Liver (tissue), 9 donors: Measurements from ENCODE around the gene DLEC1. TPM values are rescaled to one million over a fixed set of nuclear protein-coding genes. Genes with fewer than 3 reads are reported as not detected.

Experiments used
- DNase-seq: peaks from one replicate; pipeline ENCODE4 v3.0.0-alpha.2; 2017; ENCODE audit warnings: low spot score
- H3K27ac ChIP-seq, 2 donors: one replicate each; pipeline ENCODE4 v1.7.0; 2013; ENCODE audit warnings: inconsistent platforms in 2 of 2, low read length in 2 of 2, control low read depth in 1 of 2, low read depth in 1 of 2, mild to moderate bottlenecking in 1 of 2
- H3K27me3 ChIP-seq, 4 donors: one replicate each; pipeline versions ENCODE4 v1.6.1 to v1.7.0; 2013; ENCODE audit warnings: low read length in 3 of 4, inconsistent platforms in 1 of 4, mild to moderate bottlenecking in 1 of 4, moderate library complexity in 1 of 4; ENCODE audit not compliant: control insufficient read depth in 4 of 4, insufficient read depth in 4 of 4
- H3K36me3 ChIP-seq, 4 donors: one replicate each; pipeline versions ENCODE4 v1.6.1 to v1.7.0; 2013; ENCODE audit warnings: low read length in 3 of 4, mild to moderate bottlenecking in 3 of 4, low read depth in 1 of 4, moderate library complexity in 1 of 4; ENCODE audit not compliant: control insufficient read depth in 4 of 4, insufficient read depth in 3 of 4
- H3K4me1 ChIP-seq, 4 donors: one replicate each; pipeline versions ENCODE4 v1.6.1 to v1.7.0; 2013; ENCODE audit warnings: low read length in 3 of 4, mild to moderate bottlenecking in 3 of 4, moderate library complexity in 1 of 4; ENCODE audit not compliant: control insufficient read depth in 4 of 4, insufficient read depth in 4 of 4
- H3K4me3 ChIP-seq, 3 donors: one replicate each; pipeline versions ENCODE4 v1.6.1 to v1.7.0; 2013; ENCODE audit warnings: low read length in 3 of 3, control low read depth in 1 of 3, low read depth in 1 of 3, mild to moderate bottlenecking in 1 of 3
- H3K9ac ChIP-seq, 2 donors: one replicate each; pipeline ENCODE4 v1.7.0; 2013; ENCODE audit warnings: low read length in 2 of 2, mild to moderate bottlenecking in 2 of 2, moderate library complexity in 2 of 2, control low read depth in 1 of 2, low read depth in 1 of 2
- H3K9me3 ChIP-seq, 4 donors: one replicate each; pipeline versions ENCODE4 v1.6.1 to v1.7.0; 2013; ENCODE audit warnings: low read length in 3 of 4; ENCODE audit not compliant: control insufficient read depth in 4 of 4
- CTCF ChIP-seq: fragments of 150-350 bp; IDR thresholded peaks from 2 replicates; pipeline ENCODE4 v1.5.1; 2017; ENCODE audit warnings: improper control_type of control experiment, low read depth, low read length; ENCODE audit not compliant: missing input control
- EGR1 ChIP-seq, 2 donors: IDR thresholded peaks; 2 replicates each; pipeline ENCODE4 v1.6.1; 2016 to 2018; ENCODE audit warnings: antibody characterized with exemption in 2 of 2, low read depth in 2 of 2
- FOXA1 ChIP-seq: IDR thresholded peaks from 2 replicates; pipeline ENCODE4 v1.6.1; 2016; ENCODE audit warnings: antibody characterized with exemption
- FOXA2 ChIP-seq: IDR thresholded peaks from 2 replicates; pipeline ENCODE4 v1.6.1; 2016; ENCODE audit warnings: antibody characterized with exemption
- GABPA ChIP-seq, 2 donors: IDR thresholded peaks in 1 of 2; conservative IDR thresholded peaks in 1 of 2; 2 replicates each; pipeline ENCODE4 v1.6.1; 2016; ENCODE audit warnings: antibody characterized with exemption in 2 of 2, mild to moderate bottlenecking in 1 of 2, moderate library complexity in 1 of 2
- HNF4A ChIP-seq, 2 donors: conservative IDR thresholded peaks; 2 replicates each; pipeline ENCODE4 v1.6.1; 2016; ENCODE audit warnings: antibody characterized with exemption in 2 of 2, mild to moderate bottlenecking in 2 of 2
- HNF4G ChIP-seq: IDR thresholded peaks from 2 replicates; pipeline ENCODE4 v1.6.1; 2016; ENCODE audit warnings: antibody characterized with exemption
- JUND ChIP-seq, 2 donors: IDR thresholded peaks; 2 replicates each; pipeline ENCODE4 v1.6.1; 2016; ENCODE audit warnings: antibody characterized with exemption in 2 of 2
- MAX ChIP-seq: IDR thresholded peaks from 2 replicates; pipeline ENCODE4 v1.6.1; 2016; ENCODE audit warnings: antibody characterized with exemption
- NR2F2 ChIP-seq: IDR thresholded peaks from 2 replicates; pipeline ENCODE4 v1.6.1; 2016; ENCODE audit warnings: antibody characterized with exemption
- RAD21 ChIP-seq, 2 donors: IDR thresholded peaks; 2 replicates each; pipeline ENCODE4 v1.6.1; 2016; ENCODE audit warnings: antibody characterized with exemption in 2 of 2, mild to moderate bottlenecking in 2 of 2
- RXRA ChIP-seq, 2 donors: IDR thresholded peaks; 2 replicates each; pipeline ENCODE4 v1.6.1; 2017 to 2018; ENCODE audit warnings: antibody characterized with exemption in 2 of 2, mild to moderate bottlenecking in 1 of 2
- SP1 ChIP-seq: IDR thresholded peaks from 2 replicates; pipeline ENCODE4 v1.6.1; 2018; ENCODE audit warnings: antibody characterized with exemption, mild to moderate bottlenecking
- TAF1 ChIP-seq: conservative IDR thresholded peaks from 2 replicates; pipeline ENCODE4 v1.6.1; 2016; ENCODE audit warnings: antibody characterized with exemption, mild to moderate bottlenecking
- YY1 ChIP-seq: IDR thresholded peaks from 2 replicates; pipeline ENCODE4 v1.6.1; 2016; ENCODE audit warnings: antibody characterized with exemption, mild to moderate bottlenecking
- WGBS: extraction: QIAGEN DNeasy Blood & Tissue Kit; methylation state at CpG from one replicate; pipeline ENCODE4 v1.1.7; 2013; 5-methylcytosine and 5-hydroxymethylcytosine counted together
- polyA plus RNA-seq, 2 donors: library from polyadenylated mRNA; stranded (reverse) in 1 of 2; unstranded in 1 of 2; fragments of 200-250 nt in 1 of 2; fragments of >200 nt in 1 of 2; fragmentation: Nextera tagmentation in 1 of 2; extraction: Ambion mirVana in 1 of 2; gene quantifications; one replicate each; pipeline versions ENCODE4 v1.2.1 to v1.2.3, GENCODE V29; 2013 to 2015
- total RNA-seq, 2 donors: library from RNA; depleted of rRNA; stranded (reverse); fragments of >200 nt; gene quantifications; one replicate each; pipeline ENCODE4 v1.2.3, GENCODE V29; 2014
- TF ChIP-seq, protein P1 (sequence below): IDR thresholded peaks from 2 replicates; pipeline ENCODE4 v1.6.1; 2016; ENCODE audit warnings: antibody characterized with exemption
- TF ChIP-seq, protein P2 (sequence below): IDR thresholded peaks from 2 replicates; pipeline ENCODE4 v1.6.1; 2016; ENCODE audit warnings: antibody characterized with exemption, mild to moderate bottlenecking
- TF ChIP-seq, protein P3 (sequence below): IDR thresholded peaks from 2 replicates; pipeline ENCODE4 v1.6.1; 2016; ENCODE audit warnings: antibody characterized with exemption
- donor health status: healthy.
- donor health status: healthy.
- donor health status: healthy.
- donor health status: healthy.
- donor health status: healthy.

The DLEC1 gene
- total and polyA plus RNA-seq, 4 donors: 0.09 to 0.63 (median 0.30) TPM

- Histone ChIP-seq H3K4me1 (peaks cover 0 to 20% (median 6%) of the 10 kb centered on the region in 4 donors), H3K27ac (no peak overlapping the region)
- DNase-seq: no peak
Observed at GRCh38 chr3:37999836-38000235, 39.2 kb upstream of the DLEC1 start.

More at GRCh38 chr3:37999836-38000235, 39.2 kb upstream of the DLEC1 start:
- no peaks in the 10 kb centered on the region for H3K36me3 ChIP-seq
- no peak overlapping the region for H3K4me3 ChIP-seq
- TF ChIP-seq, protein P1, sequence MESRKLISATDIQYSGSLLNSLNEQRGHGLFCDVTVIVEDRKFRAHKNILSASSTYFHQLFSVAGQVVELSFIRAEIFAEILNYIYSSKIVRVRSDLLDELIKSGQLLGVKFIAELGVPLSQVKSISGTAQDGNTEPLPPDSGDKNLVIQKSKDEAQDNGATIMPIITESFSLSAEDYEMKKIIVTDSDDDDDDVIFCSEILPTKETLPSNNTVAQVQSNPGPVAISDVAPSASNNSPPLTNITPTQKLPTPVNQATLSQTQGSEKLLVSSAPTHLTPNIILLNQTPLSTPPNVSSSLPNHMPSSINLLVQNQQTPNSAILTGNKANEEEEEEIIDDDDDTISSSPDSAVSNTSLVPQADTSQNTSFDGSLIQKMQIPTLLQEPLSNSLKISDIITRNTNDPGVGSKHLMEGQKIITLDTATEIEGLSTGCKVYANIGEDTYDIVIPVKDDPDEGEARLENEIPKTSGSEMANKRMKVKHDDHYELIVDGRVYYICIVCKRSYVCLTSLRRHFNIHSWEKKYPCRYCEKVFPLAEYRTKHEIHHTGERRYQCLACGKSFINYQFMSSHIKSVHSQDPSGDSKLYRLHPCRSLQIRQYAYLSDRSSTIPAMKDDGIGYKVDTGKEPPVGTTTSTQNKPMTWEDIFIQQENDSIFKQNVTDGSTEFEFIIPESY: no peak
- TF ChIP-seq, protein P2, sequence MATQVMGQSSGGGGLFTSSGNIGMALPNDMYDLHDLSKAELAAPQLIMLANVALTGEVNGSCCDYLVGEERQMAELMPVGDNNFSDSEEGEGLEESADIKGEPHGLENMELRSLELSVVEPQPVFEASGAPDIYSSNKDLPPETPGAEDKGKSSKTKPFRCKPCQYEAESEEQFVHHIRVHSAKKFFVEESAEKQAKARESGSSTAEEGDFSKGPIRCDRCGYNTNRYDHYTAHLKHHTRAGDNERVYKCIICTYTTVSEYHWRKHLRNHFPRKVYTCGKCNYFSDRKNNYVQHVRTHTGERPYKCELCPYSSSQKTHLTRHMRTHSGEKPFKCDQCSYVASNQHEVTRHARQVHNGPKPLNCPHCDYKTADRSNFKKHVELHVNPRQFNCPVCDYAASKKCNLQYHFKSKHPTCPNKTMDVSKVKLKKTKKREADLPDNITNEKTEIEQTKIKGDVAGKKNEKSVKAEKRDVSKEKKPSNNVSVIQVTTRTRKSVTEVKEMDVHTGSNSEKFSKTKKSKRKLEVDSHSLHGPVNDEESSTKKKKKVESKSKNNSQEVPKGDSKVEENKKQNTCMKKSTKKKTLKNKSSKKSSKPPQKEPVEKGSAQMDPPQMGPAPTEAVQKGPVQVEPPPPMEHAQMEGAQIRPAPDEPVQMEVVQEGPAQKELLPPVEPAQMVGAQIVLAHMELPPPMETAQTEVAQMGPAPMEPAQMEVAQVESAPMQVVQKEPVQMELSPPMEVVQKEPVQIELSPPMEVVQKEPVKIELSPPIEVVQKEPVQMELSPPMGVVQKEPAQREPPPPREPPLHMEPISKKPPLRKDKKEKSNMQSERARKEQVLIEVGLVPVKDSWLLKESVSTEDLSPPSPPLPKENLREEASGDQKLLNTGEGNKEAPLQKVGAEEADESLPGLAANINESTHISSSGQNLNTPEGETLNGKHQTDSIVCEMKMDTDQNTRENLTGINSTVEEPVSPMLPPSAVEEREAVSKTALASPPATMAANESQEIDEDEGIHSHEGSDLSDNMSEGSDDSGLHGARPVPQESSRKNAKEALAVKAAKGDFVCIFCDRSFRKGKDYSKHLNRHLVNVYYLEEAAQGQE: no peak
- TF ChIP-seq FOXA2 (no peak), CTCF (no peak), EGR1 (IDR thresholded peaks at IDR 0.05; ENCODE audit: low read depth in 2 of 2) (no peak), RXRA (IDR thresholded peaks at IDR 0.05) (no peak), MAX (no peak), SP1 (no peak), TAF1 (no peak), HNF4G (no peak), NR2F2 (no peak), HNF4A (conservative IDR thresholded peaks at IDR 0.05) (no peak), GABPA (IDR thresholded peaks at IDR 0.05 in 1 of 2, conservative IDR thresholded peaks at IDR 0.05 in 1 of 2) (no peak), YY1 (no peak), FOXA1 (no peak), JUND (IDR thresholded peaks at IDR 0.05) (no peak), RAD21 (IDR thresholded peaks at IDR 0.05) (no peak)
- TF ChIP-seq, protein P3, sequence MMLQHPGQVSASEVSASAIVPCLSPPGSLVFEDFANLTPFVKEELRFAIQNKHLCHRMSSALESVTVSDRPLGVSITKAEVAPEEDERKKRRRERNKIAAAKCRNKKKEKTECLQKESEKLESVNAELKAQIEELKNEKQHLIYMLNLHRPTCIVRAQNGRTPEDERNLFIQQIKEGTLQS: no peak
- 96% methylated on average over 6 of the region's 6 CpGs for WGBS
- no peaks in the 10 kb centered on the region for H3K27me3 ChIP-seq
- H3K9me3 ChIP-seq: no peaks in the 10 kb centered on the region
- no peak overlapping the region for H3K9ac ChIP-seq
